Activated naive CD4-positive, alpha-beta T cell treated with anti-CD3 and anti-CD28 coated beads, Interleukin-2, amount 50 U/mL, for 72 hours (primary cell): Measurements from ENCODE around the gene GAPT. TPM values are rescaled to one million over a fixed set of nuclear protein-coding genes. Genes with fewer than 3 reads are reported as not detected.
"Not testable (repeated sequence)": the region's sequence is repeated elsewhere in the genome, so short reads cannot be mapped to it uniquely, and the experiment has no call there.

Experiments used
- ATAC-seq, 2 donors: fragments of 150-1000 bp; cut with Tn5 transposase; 2 replicates each; pipeline ENCODE4 v1.10.0; 2021; ENCODE audit warnings: mild to moderate bottlenecking in 2 of 2, moderate library complexity in 2 of 2
- DNase-seq, 2 donors: peaks; one replicate each; pipeline ENCODE4 v3.0.0; 2021 to 2022; ENCODE audit warnings: low spot score in 2 of 2
- H3K27ac Mint-ChIP-seq, 2 donors: one replicate each; pipeline ENCODE4 v1.8.0; 2022; ENCODE audit warnings: mild to moderate bottlenecking in 2 of 2, mixed read lengths in 2 of 2
- H3K36me3 Mint-ChIP-seq, 2 donors: one replicate each; pipeline ENCODE4 v1.8.0; 2022; ENCODE audit warnings: mixed read lengths in 2 of 2
- H3K9me3 Mint-ChIP-seq, 2 donors: one replicate each; pipeline ENCODE4 v1.8.0; 2022; ENCODE audit warnings: mixed read lengths in 2 of 2
- total RNA-seq, 2 donors: library from RNA; stranded (reverse); gene quantifications; one replicate each; pipeline ENCODE4 v1.2.3, GENCODE V29; 2022

GAPT gene
- total RNA-seq, 2 donors from 2014 or later: not detected

GRCh38 chr5:58530942-58531490 lies 39.8 kb downstream of the GAPT start:
- Mint-ChIP-seq H3K36me3 (peaks cover 0 to 9% of the 10 kb centered on the region in 2 donors), H3K9me3 (peaks cover 24 to 31% of the 10 kb centered on the region in 2 donors), H3K27ac (peak overlapping the region in 1 of 2 donors; percentile 11)
- DNase-seq: no peak
- ATAC-seq: no peak

- DNase-seq, H3K27ac Mint-ChIP-seq, ATAC-seq: not testable (repeated sequence)
- Mint-ChIP-seq H3K36me3 (peaks cover 0 to 14% of the 10 kb centered on the region in 2 donors), H3K9me3 (peaks cover 9 to 10% of the 10 kb centered on the region in 2 donors)
Measured at GRCh38 chr5:58541935-58542334, 50.7 kb downstream of the GAPT start.

GRCh38 chr5:58542709-58543108 lies 51.5 kb downstream of the GAPT start:
- no peak overlapping the region for H3K27ac Mint-ChIP-seq
- ATAC-seq: no peak
- H3K9me3 Mint-ChIP-seq: peaks cover 8 to 10% of the 10 kb centered on the region in 2 donors
- H3K36me3 Mint-ChIP-seq: peaks cover 0 to 14% of the 10 kb centered on the region in 2 donors
- DNase-seq: no peak

DNA sequence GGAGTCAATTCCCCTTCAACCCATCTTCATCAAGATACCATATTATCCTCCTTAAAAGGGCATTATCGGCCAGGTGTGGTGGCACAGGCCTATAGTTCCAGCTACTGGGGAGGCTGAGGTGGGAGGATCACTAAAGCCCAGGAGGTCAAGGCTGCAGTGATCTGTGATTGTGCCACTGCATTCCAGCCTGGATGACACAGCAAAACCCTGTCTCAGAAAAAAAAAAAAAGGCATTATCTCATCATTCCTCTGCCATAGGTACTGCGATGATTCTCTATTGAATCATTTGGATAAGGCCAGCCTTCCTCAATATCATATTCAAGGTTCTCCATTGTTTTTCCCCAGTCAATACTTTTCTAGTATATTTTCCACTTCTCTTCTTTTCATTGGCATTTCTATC lies 52.5 kb downstream of the GAPT start:
- peaks cover 3 to 10% of the 10 kb centered on the region in 2 donors for H3K9me3 Mint-ChIP-seq
- H3K36me3 Mint-ChIP-seq: peaks cover 0 to 12% of the 10 kb centered on the region in 2 donors
- DNase-seq (no peak), ATAC-seq (no peak)
- H3K27ac Mint-ChIP-seq: no peak overlapping the region

- DNase-seq (no peak), ATAC-seq (no peak)
- peaks cover 0 to 7% of the 10 kb centered on the region in 2 donors for H3K36me3 Mint-ChIP-seq
- no peak overlapping the region for H3K27ac Mint-ChIP-seq
- H3K9me3 Mint-ChIP-seq: peaks cover 3 to 7% of the 10 kb centered on the region in 2 donors
Measured at GRCh38 chr5:58544195-58544594, 53.0 kb downstream of the GAPT start.

GRCh38 chr5:58544926-58545325 lies 53.7 kb downstream of the GAPT start:
- no peak for DNase-seq
- no peak overlapping the region for H3K27ac Mint-ChIP-seq
- peaks cover 0 to 2% of the 10 kb centered on the region in 2 donors for H3K36me3 Mint-ChIP-seq
- ATAC-seq: no peak
- peaks cover 3 to 5% of the 10 kb centered on the region in 2 donors for H3K9me3 Mint-ChIP-seq

- no peak for DNase-seq
- H3K9me3 Mint-ChIP-seq: peaks cover 2 to 3% of the 10 kb centered on the region in 2 donors
- H3K36me3 Mint-ChIP-seq: no peaks in the 10 kb centered on the region
- H3K27ac Mint-ChIP-seq: no peak overlapping the region
- ATAC-seq: no peak
Measured at GRCh38 chr5:58545912-58546311, 54.7 kb downstream of the GAPT start.

Other genes with a start within 250 kb of the GAPT start
- gene PLK2, start 31.3 kb upstream of the GAPT start, total RNA-seq: 10 to 100 TPM in 1 of 2 donors, 1 to 10 TPM in 1; 8.2 to 27.8 TPM
- not detected for gene RAB3C, start 91.6 kb downstream of the GAPT start, total RNA-seq